Ishikawa (cell line): Measurements from ENCODE around the gene SH3TC1.

ENCODE experiments used
- CEBPB ChIP-seq: IDR thresholded peaks from 2 replicates; pipeline ENCODE4 v1.6.1; 2012
- CREB1 ChIP-seq: IDR thresholded peaks from 2 replicates; pipeline ENCODE4 v1.6.1; 2012; ENCODE audit warnings: low read depth
- EGR1 ChIP-seq: IDR thresholded peaks from 2 replicates; pipeline ENCODE4 v1.6.1; 2012
- EP300 ChIP-seq: IDR thresholded peaks from 2 replicates; pipeline ENCODE4 v1.6.1; 2012; ENCODE audit warnings: borderline replicate concordance
- FOXM1 ChIP-seq: IDR thresholded peaks from 2 replicates; pipeline ENCODE4 v1.6.1; 2012; ENCODE audit warnings: low read depth, borderline replicate concordance
- NFIC ChIP-seq: IDR thresholded peaks from 2 replicates; pipeline ENCODE4 v1.6.1; 2012
- RAD21 ChIP-seq: IDR thresholded peaks from 2 replicates; pipeline ENCODE4 v1.6.1; 2012; ENCODE audit warnings: low read depth
- TAF1 ChIP-seq: IDR thresholded peaks from 2 replicates; pipeline ENCODE4 v1.6.1; 2012; ENCODE audit warnings: low read depth, mild to moderate bottlenecking
- TCF12 ChIP-seq: IDR thresholded peaks from 2 replicates; pipeline ENCODE4 v1.6.1; 2012; ENCODE audit warnings: low read depth
- TEAD4 ChIP-seq: IDR thresholded peaks from 2 replicates; pipeline ENCODE4 v1.6.1; 2012
- YY1 ChIP-seq: IDR thresholded peaks from 2 replicates; pipeline ENCODE4 v1.6.1; 2012; ENCODE audit warnings: low read depth
- ZBTB7A ChIP-seq: IDR thresholded peaks from 2 replicates; pipeline ENCODE4 v1.6.1; 2012; ENCODE audit warnings: low read depth
- TF ChIP-seq, protein P1 (sequence below): IDR thresholded peaks from 2 replicates; pipeline ENCODE4 v1.6.1; 2012
- TF ChIP-seq, protein P2 (sequence below): IDR thresholded peaks from 2 replicates; pipeline ENCODE4 v1.6.1; 2012; ENCODE audit warnings: low read depth, mild to moderate bottlenecking
- TF ChIP-seq, protein P3 (sequence below): IDR thresholded peaks from 2 replicates; pipeline ENCODE4 v1.6.1; 2012

SH3TC1 gene

DNA sequence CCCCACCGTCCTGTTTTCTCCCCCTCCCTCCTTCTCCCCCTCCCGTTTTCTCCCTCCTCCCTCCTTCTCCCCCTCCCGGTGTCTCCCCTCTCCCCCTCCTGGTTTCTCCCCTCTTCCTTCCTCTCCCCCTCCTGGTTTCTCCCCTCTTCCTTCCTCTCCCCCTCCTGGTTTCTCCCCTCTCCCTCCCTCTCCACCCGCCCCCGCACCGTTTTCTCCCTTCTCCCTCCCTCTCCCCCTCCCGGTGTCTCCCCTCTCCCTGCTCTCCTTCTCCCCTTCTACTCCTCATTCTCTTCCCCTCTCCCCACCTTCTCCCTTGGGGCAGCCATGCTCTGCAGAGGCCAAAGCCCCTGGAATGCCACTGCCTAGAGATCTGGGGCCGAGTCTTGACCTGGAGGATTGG is 12.2 kb downstream of the SH3TC1 start:
- TF ChIP-seq TEAD4: no peak
- no peak for TF ChIP-seq EP300
- no peak for TF ChIP-seq RAD21
- TF ChIP-seq, protein P1, sequence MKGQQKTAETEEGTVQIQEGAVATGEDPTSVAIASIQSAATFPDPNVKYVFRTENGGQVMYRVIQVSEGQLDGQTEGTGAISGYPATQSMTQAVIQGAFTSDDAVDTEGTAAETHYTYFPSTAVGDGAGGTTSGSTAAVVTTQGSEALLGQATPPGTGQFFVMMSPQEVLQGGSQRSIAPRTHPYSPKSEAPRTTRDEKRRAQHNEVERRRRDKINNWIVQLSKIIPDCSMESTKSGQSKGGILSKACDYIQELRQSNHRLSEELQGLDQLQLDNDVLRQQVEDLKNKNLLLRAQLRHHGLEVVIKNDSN: no peak
- TF ChIP-seq CREB1: no peak
- TF ChIP-seq FOXM1: no peak
- TF ChIP-seq NFIC: no peak
- TF ChIP-seq CEBPB: no peak
- no peak for TF ChIP-seq TAF1
- TF ChIP-seq YY1: no peak
- no peak for TF ChIP-seq EGR1
- TF ChIP-seq ZBTB7A: no peak

DNA sequence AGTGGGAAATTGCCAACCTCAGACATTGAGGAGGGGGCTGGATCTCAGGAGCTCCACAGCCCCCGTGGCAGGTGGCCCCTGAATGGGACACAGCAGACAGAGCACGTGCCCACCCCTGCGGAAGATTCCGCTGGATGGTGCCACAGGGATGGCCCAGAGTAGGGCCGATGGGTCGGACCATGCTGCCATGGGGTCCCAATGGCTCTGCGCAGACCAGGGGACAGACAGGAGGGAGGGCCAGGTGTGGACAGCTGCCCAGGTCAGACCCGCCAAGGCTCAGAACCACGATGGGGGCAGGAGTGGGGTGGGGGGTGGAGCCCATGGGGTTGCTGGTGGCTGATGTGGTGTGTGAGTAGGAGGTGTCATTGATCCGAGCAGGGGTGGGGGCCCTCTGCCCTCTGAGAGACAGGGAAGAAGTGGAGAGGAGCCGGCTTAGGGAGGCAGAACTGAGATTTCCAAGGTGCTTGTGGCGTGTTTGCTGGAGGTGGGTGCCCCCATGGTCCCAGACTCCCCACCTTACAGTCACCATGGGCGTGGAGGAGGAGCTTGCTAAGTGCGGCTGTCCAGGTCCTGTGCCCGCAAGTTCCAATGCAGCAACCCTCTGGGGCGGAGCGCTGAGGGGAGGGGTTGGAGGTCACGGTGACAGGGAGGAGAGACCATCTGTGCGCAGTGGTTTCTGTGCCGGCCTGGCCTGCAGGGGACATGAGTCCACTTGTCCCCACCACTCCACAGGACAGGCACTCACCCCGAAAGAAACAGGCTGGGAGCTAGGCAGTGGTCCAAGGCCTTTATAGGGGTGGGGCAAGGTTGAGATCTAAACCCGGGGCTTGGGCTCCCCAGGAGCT is 12.9 kb downstream of the SH3TC1 start:
- no peak for TF ChIP-seq RAD21

DNA sequence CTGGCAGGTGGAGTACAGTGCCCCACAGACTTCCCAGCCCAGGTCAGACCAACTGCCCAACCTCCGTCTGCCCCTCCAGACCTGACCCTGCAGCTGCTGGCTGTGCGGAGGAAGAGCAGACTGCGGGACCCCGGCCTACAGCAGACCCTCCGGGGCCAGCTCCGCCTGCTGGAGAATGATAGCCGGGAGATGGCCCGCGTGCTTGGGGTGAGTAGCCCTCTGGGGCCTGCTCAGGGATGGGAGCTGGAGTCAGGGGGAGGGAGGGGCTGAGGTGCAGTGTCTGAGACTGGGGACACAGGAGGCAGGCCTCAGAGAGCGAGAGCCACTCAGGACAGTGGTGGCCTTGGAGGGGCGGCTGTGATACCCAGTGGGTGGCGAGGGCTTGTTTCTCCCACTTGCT is 13.5 kb downstream of the SH3TC1 start:
- TF ChIP-seq CEBPB: no peak
- no peak for TF ChIP-seq EP300
- no peak for TF ChIP-seq YY1
- no peak for TF ChIP-seq FOXM1
- no peak for TF ChIP-seq TAF1
- TF ChIP-seq, protein P1: no peak
- no peak for TF ChIP-seq TEAD4
- no peak for TF ChIP-seq RAD21
- no peak for TF ChIP-seq CREB1
- no peak for TF ChIP-seq TCF12
- TF ChIP-seq NFIC: no peak
- TF ChIP-seq EGR1: no peak
- TF ChIP-seq, protein P2, sequence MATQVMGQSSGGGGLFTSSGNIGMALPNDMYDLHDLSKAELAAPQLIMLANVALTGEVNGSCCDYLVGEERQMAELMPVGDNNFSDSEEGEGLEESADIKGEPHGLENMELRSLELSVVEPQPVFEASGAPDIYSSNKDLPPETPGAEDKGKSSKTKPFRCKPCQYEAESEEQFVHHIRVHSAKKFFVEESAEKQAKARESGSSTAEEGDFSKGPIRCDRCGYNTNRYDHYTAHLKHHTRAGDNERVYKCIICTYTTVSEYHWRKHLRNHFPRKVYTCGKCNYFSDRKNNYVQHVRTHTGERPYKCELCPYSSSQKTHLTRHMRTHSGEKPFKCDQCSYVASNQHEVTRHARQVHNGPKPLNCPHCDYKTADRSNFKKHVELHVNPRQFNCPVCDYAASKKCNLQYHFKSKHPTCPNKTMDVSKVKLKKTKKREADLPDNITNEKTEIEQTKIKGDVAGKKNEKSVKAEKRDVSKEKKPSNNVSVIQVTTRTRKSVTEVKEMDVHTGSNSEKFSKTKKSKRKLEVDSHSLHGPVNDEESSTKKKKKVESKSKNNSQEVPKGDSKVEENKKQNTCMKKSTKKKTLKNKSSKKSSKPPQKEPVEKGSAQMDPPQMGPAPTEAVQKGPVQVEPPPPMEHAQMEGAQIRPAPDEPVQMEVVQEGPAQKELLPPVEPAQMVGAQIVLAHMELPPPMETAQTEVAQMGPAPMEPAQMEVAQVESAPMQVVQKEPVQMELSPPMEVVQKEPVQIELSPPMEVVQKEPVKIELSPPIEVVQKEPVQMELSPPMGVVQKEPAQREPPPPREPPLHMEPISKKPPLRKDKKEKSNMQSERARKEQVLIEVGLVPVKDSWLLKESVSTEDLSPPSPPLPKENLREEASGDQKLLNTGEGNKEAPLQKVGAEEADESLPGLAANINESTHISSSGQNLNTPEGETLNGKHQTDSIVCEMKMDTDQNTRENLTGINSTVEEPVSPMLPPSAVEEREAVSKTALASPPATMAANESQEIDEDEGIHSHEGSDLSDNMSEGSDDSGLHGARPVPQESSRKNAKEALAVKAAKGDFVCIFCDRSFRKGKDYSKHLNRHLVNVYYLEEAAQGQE: no peak
- TF ChIP-seq, protein P3, sequence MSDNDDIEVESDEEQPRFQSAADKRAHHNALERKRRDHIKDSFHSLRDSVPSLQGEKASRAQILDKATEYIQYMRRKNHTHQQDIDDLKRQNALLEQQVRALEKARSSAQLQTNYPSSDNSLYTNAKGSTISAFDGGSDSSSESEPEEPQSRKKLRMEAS: no peak
- TF ChIP-seq ZBTB7A: no peak

DNA sequence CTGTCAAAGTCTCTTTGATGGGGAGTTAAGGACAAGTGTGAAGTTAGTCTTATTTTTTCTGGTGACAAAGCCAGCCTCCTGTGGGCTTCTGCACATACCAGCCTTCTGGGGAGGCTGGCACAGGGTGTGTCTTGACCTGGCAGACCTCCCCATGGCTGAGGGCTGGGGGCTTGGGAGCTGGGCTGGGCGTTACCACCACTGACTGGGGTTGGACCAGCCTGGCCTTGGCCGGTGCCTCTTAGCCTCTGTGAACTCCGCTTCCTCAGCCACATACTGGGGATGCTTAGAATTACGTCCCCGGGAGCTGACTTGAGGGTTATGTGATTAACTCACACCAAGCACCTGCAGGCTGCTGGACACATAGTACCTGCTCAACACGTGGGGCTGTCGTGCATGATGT is 14.0 kb downstream of the SH3TC1 start:
- TF ChIP-seq EP300 (no peak), CEBPB (no peak), ZBTB7A (no peak), YY1 (no peak), TEAD4 (no peak), RAD21 (no peak), CREB1 (no peak), TCF12 (no peak), FOXM1 (no peak), EGR1 (no peak), NFIC (no peak), TAF1 (no peak)
- TF ChIP-seq, protein P2: no peak
- TF ChIP-seq, protein P3: no peak
- TF ChIP-seq, protein P1: no peak

DNA sequence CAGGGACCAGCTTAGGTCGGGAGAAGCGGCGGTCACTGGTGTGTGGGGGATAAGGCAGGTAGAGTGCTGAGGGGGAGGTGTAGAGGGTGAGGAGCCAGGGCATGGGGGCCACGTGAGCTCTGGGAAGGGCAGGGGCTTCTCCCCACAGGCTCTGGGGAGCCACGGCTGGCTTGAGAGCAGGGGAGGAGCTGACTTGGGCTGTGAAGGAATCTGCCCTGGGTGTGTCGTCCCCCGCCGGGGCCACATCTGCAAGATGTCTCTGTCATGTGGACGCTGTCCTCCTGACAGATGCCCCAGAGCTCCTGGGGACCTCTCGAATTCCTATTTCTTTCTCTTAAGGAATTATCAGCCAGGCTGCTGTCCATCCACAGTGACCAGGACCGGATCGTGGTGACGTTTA is 15.0 kb downstream of the SH3TC1 start:
- TF ChIP-seq FOXM1 (no peak), YY1 (no peak), RAD21 (no peak), TCF12 (no peak), NFIC (no peak), CREB1 (no peak), TAF1 (no peak), CEBPB (no peak), ZBTB7A (no peak), EGR1 (no peak), EP300 (no peak), TEAD4 (no peak)
- TF ChIP-seq, protein P2: no peak
- TF ChIP-seq, protein P1: no peak
- TF ChIP-seq, protein P3: no peak
